Measurements from ENCODE around the gene DNAH14. TPM values are rescaled to one million over a fixed set of nuclear protein-coding genes. Genes with fewer than 3 reads are reported as not detected.
"Not testable (repeated sequence)": the region's sequence is repeated elsewhere in the genome, so short reads cannot be mapped to it uniquely, and the experiment has no call there.

Gene DNAH14
- total RNA-seq, 1 donor from 2014 or later: 4.6 TPM

DNA sequence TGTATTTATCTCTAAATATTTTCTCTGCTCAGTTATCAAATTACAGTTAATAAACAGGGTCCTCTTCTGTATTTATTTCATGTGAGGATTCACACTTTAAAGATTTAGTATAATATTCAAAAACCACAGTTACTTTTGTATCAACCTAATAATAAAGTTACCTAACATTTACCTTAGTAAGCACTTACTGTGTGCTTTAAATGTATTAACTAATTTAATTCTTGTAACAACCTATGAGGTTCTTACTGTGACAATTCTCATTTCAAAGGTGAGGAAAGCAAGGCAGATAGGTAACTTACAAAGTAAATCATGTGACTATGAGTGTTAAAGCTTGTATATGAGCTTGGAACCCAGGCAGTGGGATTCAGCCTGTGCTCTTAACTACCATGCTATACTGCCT, 30.2 kb downstream of the DNAH14 start:
- intact Hi-C loops (cut with DNase I): no loop called here
- ATAC-seq: no peak
- no peak for DNase-seq (ENCODE audit: missing footprints)

DNA sequence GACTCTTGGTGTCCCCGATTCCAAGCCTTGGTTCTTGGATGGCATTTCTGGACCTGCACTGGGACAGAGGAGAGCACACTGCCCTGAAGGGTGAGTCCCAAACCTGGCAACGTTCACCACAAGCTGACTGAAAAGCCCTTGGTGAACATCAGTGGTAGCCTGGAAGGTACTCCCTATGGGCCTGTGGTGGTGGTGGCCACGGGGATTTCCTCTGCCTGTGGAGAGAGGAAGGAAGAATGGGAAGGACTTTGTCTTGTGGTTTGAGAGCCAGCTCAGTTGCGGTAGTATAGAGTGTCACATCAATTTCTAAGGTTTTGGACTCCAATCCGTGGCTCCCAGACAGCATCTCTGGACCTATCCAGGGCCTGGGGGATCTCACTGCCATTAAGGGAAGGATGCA, 50.7 kb downstream of the DNAH14 start:
- intact Hi-C loops (cut with DNase I): no loop called here
- no peak for DNase-seq (ENCODE audit: missing footprints)
- ATAC-seq: no peak

- intact Hi-C loops (cut with DNase I); DNase-seq (ENCODE audit: missing footprints); ATAC-seq: not testable (repeated sequence)
Measured at GRCh38 chr1:224981922-224982354, 52.5 kb downstream of the DNAH14 start.

DNA sequence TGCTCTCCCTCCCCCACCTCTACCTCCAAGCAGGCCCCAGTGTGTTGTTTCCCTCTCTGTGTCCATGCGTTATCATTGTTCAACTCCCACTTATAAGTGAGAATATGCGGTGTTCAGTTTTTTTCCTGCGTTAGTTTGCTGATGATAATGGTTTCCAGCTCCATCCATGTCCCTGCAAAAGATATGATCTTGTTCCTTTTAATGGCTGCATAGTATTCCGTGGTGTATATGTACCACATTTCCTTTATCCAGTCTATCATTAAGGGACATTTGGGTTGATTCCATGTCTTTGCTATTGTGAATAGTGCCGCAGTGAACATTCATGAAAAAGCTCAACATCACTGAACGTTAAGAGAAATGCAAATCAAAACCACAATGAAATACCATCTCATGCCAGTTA, 58.6 kb downstream of the DNAH14 start:
- intact Hi-C loops (cut with DNase I): no loop called here
- ATAC-seq (no peak), DNase-seq (ENCODE audit: missing footprints) (no peak)

DNA sequence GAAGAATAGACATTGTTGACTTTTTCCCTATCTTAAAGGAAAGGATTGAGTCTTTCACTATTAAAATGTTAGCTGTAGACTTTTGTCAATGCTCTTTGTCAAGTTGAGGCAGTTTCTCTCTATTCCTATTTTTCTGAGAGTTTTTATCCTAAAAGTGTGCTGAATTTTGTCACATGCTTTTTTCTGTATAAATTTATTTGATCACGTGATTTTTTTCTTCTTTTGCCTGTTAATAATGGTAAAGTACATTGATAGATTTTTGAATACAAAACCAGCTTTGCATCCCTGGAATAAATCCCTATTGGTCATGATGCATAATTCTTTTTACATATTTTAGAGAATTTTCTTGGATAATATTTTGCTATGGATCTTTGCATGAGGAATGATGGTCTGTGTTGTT, 60.1 kb downstream of the DNAH14 start:
- intact Hi-C loops (cut with DNase I): no loop called here
- no peak for DNase-seq (ENCODE audit: missing footprints)
- ATAC-seq: no peak

- intact Hi-C loops (cut with DNase I); DNase-seq (ENCODE audit: missing footprints); ATAC-seq: not testable (repeated sequence)
Measured at GRCh38 chr1:224991550-224991949, 62.1 kb downstream of the DNAH14 start.

- ATAC-seq (no peak), DNase-seq (ENCODE audit: missing footprints) (no peak)
- intact Hi-C loops (cut with DNase I): no loop called here
Measured at GRCh38 chr1:224995602-224996001, 66.1 kb downstream of the DNAH14 start.

GRCh38 chr1:224996266-224996665, 66.8 kb downstream of the DNAH14 start:
- intact Hi-C loops (cut with DNase I): no loop called here
- DNase-seq (ENCODE audit: missing footprints) (no peak), ATAC-seq (no peak)

GRCh38 chr1:224998185-224998584, 68.7 kb downstream of the DNAH14 start:
- no peak for ATAC-seq
- DNase-seq (ENCODE audit: missing footprints): no peak
- intact Hi-C loops (cut with DNase I): no loop called here

GRCh38 chr1:225004396-225004795, 74.9 kb downstream of the DNAH14 start:
- ATAC-seq (no peak), DNase-seq (ENCODE audit: missing footprints) (no peak)
- intact Hi-C loops (cut with DNase I): no loop called here

DNA sequence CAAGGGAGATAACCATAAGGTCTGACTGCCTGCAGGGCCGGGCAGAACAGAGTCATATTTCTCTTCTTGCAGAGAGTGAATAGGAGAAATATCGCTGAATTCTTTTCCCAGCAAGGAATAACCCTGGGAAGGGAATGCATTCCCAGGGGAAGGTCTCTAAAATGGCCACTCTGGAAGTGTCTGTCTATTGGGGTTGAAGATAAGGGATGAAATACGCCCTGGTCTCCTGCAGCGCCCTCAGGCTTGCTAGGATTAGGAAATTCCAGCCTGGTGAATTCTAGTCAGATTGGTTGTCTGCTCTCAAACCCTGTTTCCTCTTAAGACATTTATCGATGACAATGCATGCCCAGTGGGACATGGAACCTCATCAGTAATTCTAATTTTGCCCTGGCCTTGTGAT, 76.9 kb downstream of the DNAH14 start:
- intact Hi-C loops (cut with DNase I); ATAC-seq; DNase-seq (ENCODE audit: missing footprints): not testable (repeated sequence)

DNA sequence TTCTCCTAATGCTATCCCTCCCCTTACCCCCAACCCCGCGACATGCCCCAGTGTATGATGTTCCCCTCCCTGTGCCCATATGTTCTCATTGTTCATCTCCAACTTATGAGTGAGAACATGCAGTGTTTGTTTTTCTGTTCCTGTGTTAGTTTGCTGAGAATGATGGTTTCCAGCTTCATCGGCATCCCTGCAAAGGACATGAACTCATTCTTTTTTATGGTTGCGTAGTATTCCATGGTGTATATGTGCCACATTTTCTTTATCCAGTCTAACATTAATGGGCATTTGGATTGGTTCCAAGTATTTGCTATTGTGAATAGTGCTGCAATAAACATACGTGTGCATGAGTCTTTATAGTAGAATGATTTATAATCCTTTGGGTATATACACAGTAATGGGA, 78.6 kb downstream of the DNAH14 start:
- DNase-seq (ENCODE audit: missing footprints); ATAC-seq; intact Hi-C loops (cut with DNase I): not testable (repeated sequence)

DNA sequence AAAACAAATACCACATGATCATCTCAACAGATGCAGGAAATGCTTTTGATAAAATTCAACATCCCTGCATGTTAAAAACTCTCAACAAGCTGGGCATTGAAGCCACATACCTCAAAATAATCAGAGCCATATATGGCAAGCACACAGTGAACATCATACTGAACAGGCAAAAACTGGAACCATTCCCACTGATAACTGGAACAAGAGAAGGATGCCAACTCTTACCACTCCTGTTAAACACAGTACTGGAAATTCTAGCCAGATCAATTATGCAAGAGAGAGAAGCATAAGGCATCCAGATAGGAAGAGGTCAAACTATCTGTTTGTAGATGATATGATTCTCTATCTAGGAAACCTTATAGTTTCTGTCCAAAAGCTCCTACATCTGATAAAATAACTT, 91.6 kb downstream of the DNAH14 start:
- ATAC-seq (no peak), DNase-seq (ENCODE audit: missing footprints) (no peak)
- intact Hi-C loops (cut with DNase I): no loop called here

GRCh38 chr1:225026701-225027100, 97.2 kb downstream of the DNAH14 start:
- ATAC-seq (no peak), DNase-seq (ENCODE audit: missing footprints) (no peak)
- intact Hi-C loops (cut with DNase I): no loop called here

GRCh38 chr1:225036441-225036840, 107.0 kb downstream of the DNAH14 start:
- ATAC-seq; DNase-seq (ENCODE audit: missing footprints); intact Hi-C loops (cut with DNase I): not testable (repeated sequence)

DNA sequence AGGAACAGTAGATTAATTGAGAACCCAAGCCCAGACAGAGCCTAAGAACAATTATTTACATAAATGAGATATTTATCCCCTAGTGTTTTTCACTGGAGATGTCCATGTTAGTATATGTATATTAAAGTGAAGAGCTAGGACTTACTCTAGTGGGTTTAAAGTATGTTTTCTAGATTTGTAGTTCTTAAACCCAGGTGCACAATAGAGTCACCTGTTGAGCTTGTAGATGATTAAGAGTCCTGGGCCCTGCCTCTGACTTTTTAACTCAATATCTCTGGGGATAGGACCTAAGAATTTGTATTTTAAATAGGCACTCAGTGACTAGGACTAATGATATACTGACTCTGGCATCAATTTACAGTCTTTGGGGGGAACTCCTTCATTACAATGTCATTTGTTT, 112.8 kb downstream of the DNAH14 start:
- ATAC-seq (no peak), DNase-seq (ENCODE audit: missing footprints) (no peak)
- intact Hi-C loops (cut with DNase I): no loop called here

GRCh38 chr1:225044258-225044657, 114.8 kb downstream of the DNAH14 start:
- intact Hi-C loops (cut with DNase I): no loop called here
- no peak for DNase-seq (ENCODE audit: missing footprints)
- ATAC-seq: no peak

GRCh38 chr1:225049594-225049993, 120.1 kb downstream of the DNAH14 start:
- ATAC-seq (no peak), DNase-seq (ENCODE audit: missing footprints) (no peak)
- intact Hi-C loops (cut with DNase I): no loop called here

GRCh38 chr1:225063722-225064121, 134.2 kb downstream of the DNAH14 start:
- ATAC-seq: no peak
- intact Hi-C loops (cut with DNase I): no loop called here

DNA sequence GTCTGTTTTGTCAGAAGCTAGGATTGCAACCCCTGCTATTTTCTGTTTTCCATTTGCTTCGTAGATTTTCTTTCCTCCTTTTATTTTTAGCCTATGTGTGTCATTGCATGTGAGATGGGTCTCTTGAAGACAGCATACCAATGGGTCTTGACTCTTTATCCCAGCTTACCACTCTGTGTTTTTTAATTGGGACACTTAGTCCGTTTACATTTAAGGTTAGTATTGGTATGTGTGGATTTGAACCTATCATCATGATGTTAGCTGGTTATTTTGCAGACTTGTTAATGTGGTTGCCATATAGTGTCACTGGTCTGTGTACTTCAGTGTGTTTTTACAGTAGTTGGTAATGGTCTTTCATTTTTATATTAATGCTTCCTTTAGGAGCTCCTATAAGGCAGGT, 141.5 kb downstream of the DNAH14 start:
- intact Hi-C loops (cut with DNase I): no loop called here
- no peak for ATAC-seq

More at GRCh38 chr1:225063722-225064121, 134.2 kb downstream of the DNAH14 start:
- no peak for DNase-seq (ENCODE audit: missing footprints)

DNA sequence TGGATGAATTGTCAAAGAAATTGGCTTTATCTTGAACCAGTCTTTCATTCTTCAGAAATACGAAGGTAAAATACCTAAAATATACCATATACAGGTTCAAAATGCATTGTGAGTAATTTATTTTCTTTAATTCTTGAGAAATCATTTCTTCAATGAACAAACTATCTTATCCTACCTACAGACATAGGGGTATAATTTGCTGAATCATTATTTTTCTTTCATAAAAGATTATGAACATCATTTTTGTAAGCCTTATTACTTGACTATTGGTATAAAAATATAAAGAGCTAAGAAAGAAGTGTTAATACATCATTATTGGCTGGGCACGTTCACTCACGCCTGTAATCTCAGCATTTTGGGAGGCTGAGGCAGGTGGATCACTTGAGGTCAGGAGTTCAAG, 167.7 kb downstream of the DNAH14 start:
- ATAC-seq (no peak), DNase-seq (ENCODE audit: missing footprints) (no peak)
- intact Hi-C loops (cut with DNase I): no loop called here

More for the DNA sequence above, 141.5 kb downstream of the DNAH14 start:
- no peak for DNase-seq (ENCODE audit: missing footprints)

All from Right ventricle myocardium inferior (tissue), 1 donor.